Parathyroid adenoma (tissue), 2 donors: ENCODE data around the gene RPS19BP1.
A peak's percentile ranks its signal among the peaks of the same experiment; 100 is the strongest.

Source experiments
- H2AFZ ChIP-seq: fragments of 300-600 bp; sonication (generic); one replicate; pipeline ENCODE4 v1.7.0; 2017; ENCODE audit warnings: antibody characterized with exemption, mild to moderate bottlenecking
- H3K27ac ChIP-seq: fragments of 300-600 bp; sonication (generic); one replicate; pipeline ENCODE4 v1.7.0; 2017
- H3K27me3 ChIP-seq: fragments of 300-600 bp; sonication (generic); one replicate; pipeline ENCODE4 v1.7.0; 2017; ENCODE audit warnings: low read length; ENCODE audit not compliant: control insufficient read depth, insufficient read depth
- H3K36me3 ChIP-seq: fragments of 300-600 bp; sonication (generic); one replicate; pipeline ENCODE4 v1.7.0; 2017; ENCODE audit warnings: low read length; ENCODE audit not compliant: control insufficient read depth, insufficient read depth
- H3K4me1 ChIP-seq: fragments of 300-600 bp; sonication (generic); one replicate; pipeline ENCODE4 v1.7.0; 2017; ENCODE audit warnings: control low read depth
- H3K4me2 ChIP-seq: fragments of 300-600 bp; sonication (generic); one replicate; pipeline ENCODE4 v1.7.0; 2017; ENCODE audit warnings: low read length
- H3K4me3 ChIP-seq: fragments of 300-600 bp; sonication (generic); one replicate; pipeline ENCODE4 v1.7.0; 2017; ENCODE audit warnings: low read depth, low read length
- H3K79me2 ChIP-seq: fragments of 300-600 bp; sonication (generic); one replicate; pipeline ENCODE4 v1.7.0; 2017; ENCODE audit warnings: control low read depth
- H3K9ac ChIP-seq: fragments of 300-600 bp; sonication (generic); one replicate; pipeline ENCODE4 v1.7.0; 2017; ENCODE audit warnings: mild to moderate bottlenecking
- H3K9me3 ChIP-seq: fragments of 300-600 bp; sonication (generic); one replicate; pipeline ENCODE4 v1.7.0; 2017; ENCODE audit warnings: low read length; ENCODE audit not compliant: control insufficient read depth
- TF ChIP-seq, protein P1 (sequence below): fragments of 300-600 bp; sonication (generic); IDR thresholded peaks from one replicate; pipeline ENCODE4 v1.7.0; 2017; ENCODE audit warnings: antibody characterized with exemption, mild to moderate bottlenecking
- donor health status: primary hyperparathyroidism.

Gene RPS19BP1

DNA sequence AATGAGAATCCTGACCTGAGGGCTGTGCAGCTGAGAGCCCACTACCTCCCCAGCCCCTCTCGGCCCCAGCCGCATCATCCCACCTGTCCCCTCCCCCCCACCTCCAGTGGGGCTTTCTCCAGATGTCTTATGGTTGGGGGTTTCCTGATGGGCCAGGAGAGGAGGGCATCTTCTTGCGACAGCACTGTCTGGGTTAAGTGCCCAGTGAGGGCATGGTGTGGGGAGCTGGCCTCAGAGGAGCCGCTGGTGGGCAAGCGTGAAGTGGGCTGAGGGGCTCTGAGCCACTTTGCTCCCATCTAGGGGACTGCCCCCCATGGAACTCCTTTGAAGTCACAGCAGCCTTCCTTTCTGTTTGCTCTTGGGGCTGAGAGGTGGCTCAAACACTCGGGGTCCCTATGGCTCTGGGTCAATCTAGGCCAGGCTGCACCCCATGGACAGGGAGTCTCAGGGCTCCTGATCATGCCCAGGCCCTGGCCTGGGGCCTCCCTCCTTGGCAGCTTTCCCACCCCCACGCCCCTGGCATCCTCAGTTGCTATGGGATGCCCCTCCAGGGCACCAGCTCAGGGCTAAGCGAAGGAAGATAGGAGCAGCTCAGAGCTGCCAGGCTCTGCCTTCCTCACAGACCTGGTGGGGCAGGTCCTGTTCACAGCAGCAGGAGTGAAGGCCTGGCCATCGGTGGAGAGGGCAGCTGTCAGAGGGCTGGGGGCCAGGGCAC is 41.4 kb downstream of the RPS19BP1 start:
- Histone ChIP-seq H3K4me3 (no peak overlapping the region), H3K9ac (no peak overlapping the region), H3K27me3 (no peaks in the 10 kb centered on the region), H3K9me3 (no peaks in the 10 kb centered on the region), H2AFZ (no peak overlapping the region), H3K27ac (no peak overlapping the region), H3K79me2 (no peaks in the 10 kb centered on the region), H3K4me2 (no peak overlapping the region), H3K36me3 (no peaks in the 10 kb centered on the region), H3K4me1 (no peaks in the 10 kb centered on the region)
- TF ChIP-seq, protein P1, sequence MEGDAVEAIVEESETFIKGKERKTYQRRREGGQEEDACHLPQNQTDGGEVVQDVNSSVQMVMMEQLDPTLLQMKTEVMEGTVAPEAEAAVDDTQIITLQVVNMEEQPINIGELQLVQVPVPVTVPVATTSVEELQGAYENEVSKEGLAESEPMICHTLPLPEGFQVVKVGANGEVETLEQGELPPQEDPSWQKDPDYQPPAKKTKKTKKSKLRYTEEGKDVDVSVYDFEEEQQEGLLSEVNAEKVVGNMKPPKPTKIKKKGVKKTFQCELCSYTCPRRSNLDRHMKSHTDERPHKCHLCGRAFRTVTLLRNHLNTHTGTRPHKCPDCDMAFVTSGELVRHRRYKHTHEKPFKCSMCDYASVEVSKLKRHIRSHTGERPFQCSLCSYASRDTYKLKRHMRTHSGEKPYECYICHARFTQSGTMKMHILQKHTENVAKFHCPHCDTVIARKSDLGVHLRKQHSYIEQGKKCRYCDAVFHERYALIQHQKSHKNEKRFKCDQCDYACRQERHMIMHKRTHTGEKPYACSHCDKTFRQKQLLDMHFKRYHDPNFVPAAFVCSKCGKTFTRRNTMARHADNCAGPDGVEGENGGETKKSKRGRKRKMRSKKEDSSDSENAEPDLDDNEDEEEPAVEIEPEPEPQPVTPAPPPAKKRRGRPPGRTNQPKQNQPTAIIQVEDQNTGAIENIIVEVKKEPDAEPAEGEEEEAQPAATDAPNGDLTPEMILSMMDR: no peak

DNA sequence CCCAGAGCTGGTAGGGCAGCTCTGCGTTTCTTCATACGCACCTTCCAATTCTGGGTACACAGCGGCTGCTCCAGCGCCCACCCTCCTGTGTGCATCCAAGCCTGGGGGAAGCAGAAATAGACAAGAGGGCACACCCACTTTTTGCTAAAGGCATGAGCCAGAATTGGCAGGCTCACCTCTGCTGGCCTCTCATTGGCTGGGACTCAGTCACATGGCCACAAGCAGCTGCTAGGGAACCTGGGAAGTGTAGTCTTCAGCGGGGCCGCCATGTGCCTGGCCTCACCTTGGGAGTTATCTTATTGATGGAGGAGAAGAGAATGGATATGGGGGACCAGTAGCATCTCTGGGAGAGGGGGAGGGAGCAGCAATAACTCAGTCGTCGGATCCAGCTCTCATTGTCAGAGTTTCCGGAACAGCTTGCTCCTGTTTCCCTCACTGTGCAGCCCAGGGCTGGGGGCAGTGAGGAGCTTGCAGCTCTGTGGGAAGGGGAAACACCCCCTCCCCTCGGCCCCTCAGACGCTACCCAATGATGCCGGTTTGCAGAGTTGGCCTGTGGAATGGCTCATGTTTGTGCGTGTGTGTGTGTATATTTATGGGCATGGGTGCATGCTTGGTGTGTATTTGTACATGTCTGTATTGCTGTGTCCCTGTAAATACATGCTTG is 42.3 kb downstream of the RPS19BP1 start:
- H3K27ac ChIP-seq: no peak overlapping the region
- no peak overlapping the region for H3K9ac ChIP-seq
- H3K4me2 ChIP-seq: no peak overlapping the region
- H2AFZ ChIP-seq: peak overlapping the region; percentile 57
- H3K27me3 ChIP-seq: no peaks in the 10 kb centered on the region
- no peaks in the 10 kb centered on the region for H3K4me1 ChIP-seq
- H3K36me3 ChIP-seq: no peaks in the 10 kb centered on the region
- no peaks in the 10 kb centered on the region for H3K9me3 ChIP-seq
- H3K4me3 ChIP-seq: no peak overlapping the region
- TF ChIP-seq, protein P1: no peak
- no peaks in the 10 kb centered on the region for H3K79me2 ChIP-seq

DNA sequence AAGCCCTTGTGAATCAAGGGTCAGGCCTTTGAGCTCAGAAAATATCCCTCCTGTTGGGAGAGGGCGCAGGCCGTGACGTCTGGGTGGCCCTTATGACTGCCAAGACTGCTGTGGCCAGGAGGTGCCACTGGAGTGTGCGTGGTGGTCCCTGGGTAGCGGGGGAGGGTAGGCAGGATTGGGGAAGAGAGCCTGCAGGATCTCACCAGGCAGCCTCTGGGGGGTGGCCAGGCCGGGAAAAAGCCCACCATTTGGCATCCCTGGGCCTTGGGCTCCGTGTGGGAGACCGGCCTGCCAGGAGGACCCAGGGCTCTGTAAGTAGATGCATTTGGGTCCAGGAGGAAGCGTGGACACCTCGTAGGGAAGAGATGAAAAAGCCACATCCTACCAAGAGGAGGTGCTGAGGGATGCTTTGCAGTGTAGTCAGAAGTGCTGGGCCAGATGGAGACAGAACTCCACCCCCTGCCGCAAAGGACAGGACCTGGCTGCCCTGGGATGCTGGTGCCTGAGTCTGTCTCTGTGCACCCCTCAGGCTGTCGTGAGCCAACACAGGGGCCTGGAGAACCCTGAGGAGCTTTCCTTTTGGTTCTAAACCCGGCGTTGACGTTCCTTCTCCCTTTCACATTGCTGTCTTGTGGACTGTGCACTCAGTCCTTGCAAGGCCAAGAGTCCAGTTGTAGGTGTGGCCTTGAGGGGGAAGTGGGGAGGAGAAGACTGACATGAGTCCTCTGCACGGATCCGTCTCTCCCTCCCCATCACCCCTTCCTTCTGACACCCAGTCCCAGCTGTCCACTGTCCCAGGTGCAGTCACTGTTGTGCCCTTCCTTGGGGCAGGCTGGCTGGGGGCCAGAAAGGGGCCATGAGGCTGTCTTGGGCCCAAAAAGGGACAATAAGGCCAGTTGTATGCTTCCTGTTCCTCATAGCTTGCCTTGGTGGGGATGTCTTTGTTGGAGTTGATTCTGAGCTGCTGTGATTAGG is 43.2 kb downstream of the RPS19BP1 start:
- Histone ChIP-seq H3K4me3 (no peak overlapping the region), H3K79me2 (no peaks in the 10 kb centered on the region), H3K9ac (no peak overlapping the region), H3K4me1 (no peaks in the 10 kb centered on the region), H2AFZ (peak overlapping the region; percentile 57), H3K36me3 (no peaks in the 10 kb centered on the region), H3K27me3 (no peaks in the 10 kb centered on the region), H3K4me2 (no peak overlapping the region), H3K27ac (no peak overlapping the region), H3K9me3 (no peaks in the 10 kb centered on the region)
- TF ChIP-seq, protein P1: no peak

DNA sequence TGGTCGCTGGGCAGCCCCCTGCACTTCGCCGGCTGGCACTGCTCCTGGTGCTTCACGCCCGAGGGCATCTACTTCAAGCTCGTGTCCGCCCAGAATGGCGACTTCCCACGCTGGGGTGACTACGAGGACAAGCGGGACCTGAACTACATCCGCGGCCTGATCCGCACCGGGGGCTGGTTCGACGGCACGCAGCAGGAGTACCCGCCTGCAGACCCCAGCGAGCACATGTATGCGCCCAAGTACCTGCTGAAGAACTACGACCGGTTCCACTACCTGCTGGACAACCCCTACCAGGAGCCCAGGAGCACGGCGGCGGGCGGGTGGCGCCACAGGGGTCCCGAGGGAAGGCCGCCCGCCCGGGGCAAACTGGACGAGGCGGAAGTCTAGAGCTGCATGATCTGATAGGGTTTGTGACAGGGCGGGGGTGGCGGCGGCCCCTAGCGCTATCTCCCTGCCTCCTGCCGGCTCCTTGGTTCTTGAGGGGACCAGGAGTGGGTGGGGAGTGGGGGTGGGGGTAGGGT is 43.9 kb downstream of the RPS19BP1 start:
- Histone ChIP-seq H3K4me1 (no peaks in the 10 kb centered on the region), H3K27me3 (no peaks in the 10 kb centered on the region), H3K9ac (no peak overlapping the region), H3K79me2 (no peaks in the 10 kb centered on the region), H3K27ac (no peak overlapping the region), H3K4me2 (no peak overlapping the region), H3K36me3 (no peaks in the 10 kb centered on the region), H2AFZ (no peak overlapping the region), H3K9me3 (no peaks in the 10 kb centered on the region), H3K4me3 (no peak overlapping the region)
- TF ChIP-seq, protein P1: no peak
